Activated CD4-positive, alpha-beta T cell treated with anti-CD3 and anti-CD28 coated beads, Interleukin-2, amount 50 U/mL, for 48 hours (primary cell): ENCODE results near the gene DNAH10.

Experiments used
- DNase-seq, 2 experiments: peaks; one replicate each; pipeline ENCODE4 v3.0.0-alpha.2; 2020

DNAH10 gene

GRCh38 chr12:123954647-123955350 is 192.7 kb downstream of the DNAH10 start:
- DNase-seq = no peak

DNA sequence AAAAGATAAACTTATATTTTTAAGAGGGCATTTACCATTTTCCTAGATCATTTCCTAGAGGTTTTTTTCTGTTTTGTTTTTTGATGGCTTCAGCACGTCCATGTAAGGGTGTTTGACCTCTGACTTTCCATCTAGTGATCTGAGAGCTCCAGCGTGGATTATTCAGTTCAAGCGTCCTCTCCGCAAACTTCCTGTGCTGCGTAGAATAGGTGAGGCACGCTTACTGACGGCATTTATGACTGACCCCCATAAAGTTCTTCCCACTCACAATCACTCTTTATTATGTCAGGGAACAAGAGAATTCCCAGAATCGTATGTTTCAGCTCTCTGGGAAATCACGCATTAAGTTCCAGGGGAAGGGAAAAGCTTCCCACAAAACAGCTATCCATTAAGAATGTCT is 194.1 kb downstream of the DNAH10 start:
- DNase-seq = no peak

DNA sequence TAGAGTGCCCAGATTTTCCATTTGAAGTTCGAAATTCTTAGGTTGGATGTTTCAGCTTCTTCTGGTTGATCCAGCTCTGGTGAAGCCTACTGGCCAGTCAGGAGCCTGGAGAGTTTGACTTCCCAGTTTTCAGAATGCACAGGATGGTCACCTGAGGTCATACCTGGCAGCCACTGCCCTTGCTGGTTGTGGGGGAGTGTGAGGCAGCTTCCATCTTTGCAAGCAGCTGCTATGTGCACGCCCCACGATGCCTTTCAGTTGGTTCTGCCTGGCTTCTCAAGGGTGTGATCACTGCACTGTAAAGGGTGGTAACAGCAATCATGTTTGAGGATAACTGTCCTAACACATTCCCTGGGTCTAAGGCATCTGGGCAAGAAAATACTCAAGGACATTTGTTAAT is 195.1 kb downstream of the DNAH10 start:
- DNase-seq = no peak

DNA sequence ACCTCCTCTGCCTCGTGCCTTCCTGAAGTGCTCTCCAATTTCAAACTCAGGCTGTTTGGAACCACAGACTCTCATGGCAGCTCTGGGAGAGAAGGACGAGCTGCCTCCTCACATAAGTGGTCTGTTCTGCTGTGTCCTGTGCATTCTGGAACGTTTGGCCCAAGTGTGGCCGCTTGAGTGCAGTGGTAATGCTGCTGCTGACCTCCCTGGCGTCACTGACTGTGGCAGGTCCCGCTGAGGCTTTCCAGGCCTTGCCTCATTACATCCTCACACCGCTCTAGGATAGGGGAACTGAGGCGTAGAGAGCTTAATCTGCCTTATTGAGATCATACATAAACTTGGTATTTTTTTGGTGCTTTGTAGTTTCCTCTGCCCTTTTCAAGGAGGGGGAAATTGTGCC is 196.4 kb downstream of the DNAH10 start:
- DNase-seq = no peak

DNA sequence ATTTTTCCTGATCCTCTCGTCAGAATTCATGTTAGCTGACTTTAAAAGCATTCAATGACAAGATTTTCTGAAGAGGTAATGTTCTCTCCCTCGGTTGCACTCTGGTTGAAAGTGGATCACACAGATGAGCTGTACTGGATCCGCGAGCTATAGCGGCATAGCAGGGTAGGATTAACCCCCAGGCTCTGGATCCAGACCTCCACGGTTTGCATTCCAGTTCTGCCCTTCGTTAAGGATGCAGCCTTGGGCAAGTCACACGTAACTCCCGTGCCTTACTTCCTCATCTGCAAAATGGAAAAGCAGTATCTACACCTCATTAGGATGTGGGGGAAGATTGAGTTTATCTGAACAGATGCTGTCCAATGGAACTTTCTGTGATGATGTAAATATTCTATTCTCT is 196.8 kb downstream of the DNAH10 start:
- no peak for DNase-seq

DNA sequence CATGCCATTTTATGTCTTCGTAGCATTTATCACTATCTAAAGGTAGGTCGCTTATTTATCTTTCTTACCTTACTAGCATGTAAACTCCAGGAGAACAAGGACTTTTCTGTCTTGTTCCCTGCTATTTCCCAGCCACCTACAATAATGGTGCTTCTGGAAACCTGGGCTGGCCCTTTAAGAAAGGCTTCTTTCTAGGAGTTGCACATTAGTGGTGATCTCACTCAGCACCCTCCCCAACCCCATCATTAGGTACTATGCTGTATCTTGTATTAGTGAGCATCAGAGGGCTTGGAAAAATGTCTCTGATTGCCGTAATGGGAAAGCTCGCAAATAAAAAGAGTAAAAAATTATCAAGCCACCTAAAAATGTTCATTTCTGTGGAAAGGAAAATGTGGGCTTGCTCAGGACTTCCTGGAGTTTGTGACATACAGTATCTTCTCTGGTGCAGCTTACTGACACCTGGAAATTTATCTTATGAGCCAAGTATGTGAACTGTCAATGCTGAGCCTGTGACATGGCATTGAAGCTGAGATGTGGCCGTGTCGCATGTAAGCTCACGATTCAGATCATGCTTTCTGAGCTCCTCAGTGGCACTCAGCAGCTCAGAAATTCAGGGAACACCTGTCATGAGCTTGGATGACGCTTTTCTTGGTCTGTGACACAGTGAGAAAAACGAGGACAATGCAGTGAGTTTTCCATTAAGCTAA is 198.1 kb downstream of the DNAH10 start:
- no peak for DNase-seq

- no peak for DNase-seq
Measured at GRCh38 chr12:123960856-123961255, 198.8 kb downstream of the DNAH10 start.

DNA sequence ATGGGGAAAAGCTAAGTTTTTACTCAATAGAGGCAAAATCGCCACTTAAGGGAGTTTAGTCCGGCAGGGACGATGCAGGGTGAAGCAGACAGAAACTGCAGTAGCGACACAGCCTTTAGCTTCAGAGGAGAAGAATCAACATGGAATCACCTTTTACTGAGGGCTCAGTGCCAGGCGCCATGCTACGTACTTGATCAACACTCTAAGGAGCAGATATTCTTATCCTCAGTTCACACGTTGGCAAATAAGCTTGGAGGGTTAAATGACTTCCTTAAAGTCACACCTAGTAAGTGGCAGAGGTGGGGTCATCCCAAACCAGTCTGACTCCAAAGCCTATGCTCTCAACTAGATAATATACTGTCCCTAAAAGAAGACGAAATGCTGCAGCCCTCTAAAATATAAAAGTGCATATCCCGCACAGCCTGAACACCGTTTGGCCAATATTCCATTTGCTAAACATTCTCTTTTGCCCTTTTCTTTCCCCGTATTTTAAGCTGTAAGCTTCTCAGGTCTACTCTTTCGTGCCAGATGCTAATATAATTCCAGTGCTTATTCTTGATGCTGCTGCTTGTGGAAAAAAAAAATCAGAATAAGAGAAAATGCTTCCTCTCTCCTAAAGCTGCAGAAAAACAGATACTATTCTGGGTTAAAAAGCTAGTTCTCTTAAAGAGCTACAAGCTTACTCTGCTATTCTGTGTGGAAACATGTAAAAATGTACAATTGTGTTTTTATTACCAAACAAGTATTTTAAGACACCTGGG is 199.7 kb downstream of the DNAH10 start:
- DNase-seq = no peak

GRCh38 chr12:123962513-123962912 is 200.4 kb downstream of the DNAH10 start:
- DNase-seq = no peak

- no peak for DNase-seq
Measured at GRCh38 chr12:123963821-123964220, 201.7 kb downstream of the DNAH10 start.

GRCh38 chr12:123965382-123965781 is 203.3 kb downstream of the DNAH10 start:
- DNase-seq = no peak

DNA sequence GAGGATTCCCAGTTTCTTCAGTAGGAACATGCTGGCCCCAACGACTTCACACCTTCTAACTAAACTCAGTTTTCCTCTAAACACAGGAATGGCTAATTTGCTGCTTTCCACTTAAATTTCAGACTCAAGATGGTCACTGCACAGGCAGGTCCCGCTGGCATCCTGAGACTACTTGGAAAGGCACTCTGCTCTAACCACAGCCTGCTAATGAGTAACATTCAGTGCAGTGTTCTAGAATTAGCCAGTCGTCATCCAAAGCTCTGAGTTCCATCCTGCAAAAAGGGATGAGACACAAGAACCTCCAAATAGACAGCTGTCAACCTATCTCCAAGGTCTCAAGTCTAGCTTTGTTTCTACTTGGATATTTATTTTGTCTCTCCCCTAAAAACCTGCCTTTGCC is 204.5 kb downstream of the DNAH10 start:
- DNase-seq = no peak

DNA sequence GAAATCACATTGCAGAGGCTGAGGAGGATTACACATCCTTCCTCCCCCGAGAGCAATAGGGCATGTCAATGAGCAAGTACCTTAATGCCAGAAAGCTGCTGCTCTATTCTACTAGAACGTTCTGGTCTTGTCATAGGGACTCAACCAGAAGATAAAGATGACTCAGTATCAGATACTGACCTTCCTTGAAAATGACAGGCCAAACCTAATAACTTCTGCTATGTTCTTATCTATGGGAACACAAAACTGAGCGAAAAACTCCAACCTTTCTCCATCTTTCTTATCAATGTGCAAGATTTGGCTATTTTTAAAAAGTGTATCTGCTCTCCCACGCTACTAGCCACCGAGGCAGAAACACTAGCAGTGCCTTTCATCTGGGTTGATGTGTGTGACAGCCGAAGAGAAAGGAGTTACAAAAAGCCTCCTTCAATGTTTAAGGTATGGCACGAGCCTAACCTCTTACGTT is 205.1 kb downstream of the DNAH10 start:
- DNase-seq = no peak

- no peak for DNase-seq
Measured at GRCh38 chr12:123971449-123971769, 209.3 kb downstream of the DNAH10 start.

DNA sequence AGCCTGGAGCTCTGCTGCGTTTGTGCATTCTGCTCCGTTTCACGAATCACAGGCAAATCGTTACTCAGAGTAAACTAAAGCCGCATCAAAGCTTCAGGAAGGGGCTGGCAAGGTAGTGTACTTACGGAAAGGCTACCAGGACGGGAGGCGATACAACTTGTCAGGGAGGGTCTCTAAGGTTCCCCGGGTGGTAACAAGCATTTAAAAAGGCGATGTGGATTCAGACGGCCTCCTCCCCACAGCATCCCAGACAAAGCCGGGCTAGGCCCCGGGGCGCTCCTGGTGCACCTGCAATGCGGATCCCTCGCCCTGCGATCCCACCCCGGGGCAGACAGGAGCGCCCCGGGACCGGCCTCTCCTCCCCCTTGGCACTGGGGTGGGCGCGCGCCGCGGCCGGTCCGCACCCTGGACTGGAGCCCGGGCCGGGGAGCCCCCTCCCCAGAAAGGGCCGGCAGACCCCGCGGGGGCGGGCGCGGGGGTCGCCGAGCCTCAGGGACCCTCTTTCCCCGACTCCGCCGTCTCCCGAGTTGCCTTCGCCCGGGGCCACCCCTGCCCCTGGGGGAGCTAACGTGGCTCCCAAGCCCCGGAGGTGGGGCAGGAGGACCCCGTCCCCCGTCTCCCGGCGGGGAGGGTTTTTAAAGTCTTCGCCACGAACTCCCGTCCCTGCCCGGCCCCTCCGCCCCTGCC is 209.8 kb downstream of the DNAH10 start:
- DNase-seq = peak; percentile 37 to 39

DNA sequence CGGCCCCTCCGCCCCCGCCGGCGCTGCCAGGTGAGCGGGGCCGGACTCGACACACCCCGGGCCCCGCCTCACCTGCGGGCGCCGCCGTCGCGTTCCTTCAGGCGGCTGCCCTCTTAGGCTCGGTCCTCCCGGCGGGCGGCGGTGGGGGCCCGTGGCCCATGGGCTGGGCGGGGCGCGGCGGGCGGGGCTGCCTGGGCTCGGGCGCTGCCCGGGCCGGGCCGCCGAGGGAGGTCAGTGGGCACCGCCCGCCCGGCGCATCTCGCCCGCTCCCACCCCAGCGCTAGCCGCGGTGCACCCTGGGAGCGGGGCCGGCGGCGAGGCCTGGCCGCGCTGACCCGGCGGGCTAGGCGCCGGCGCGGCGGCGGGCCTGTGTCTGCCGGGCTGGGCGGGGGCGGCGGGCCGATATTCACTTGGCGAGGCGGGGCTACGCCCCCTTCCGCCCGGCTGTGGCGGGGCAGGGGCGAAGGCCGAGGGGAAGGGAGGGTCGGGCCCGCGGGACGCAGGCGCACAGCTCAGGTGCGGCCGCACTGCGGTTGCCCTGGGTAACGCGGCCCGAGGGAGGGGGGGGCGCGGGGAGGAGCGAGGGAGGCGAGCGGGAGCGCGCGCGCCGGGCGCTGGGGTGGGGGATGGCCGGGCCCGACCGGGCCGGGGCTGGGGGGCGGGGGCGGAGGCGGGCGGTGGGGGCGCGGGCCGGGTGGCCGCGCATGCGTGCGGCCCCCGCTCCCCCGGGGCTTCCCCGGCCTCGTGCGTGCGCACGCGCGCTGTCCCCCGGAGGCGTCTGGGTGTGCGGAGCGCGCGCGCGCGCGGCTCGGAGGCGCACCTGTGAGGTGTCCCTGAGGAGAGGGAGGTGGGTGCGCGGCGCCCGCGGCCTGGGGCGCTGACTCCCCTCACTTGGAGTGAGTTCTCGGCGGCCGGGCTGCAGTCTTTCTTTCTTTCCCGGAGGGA is 210.6 kb downstream of the DNAH10 start, which contains the start of the genes CCDC92 and ZNF664:
CCDC92 (minus strand) TSS at position 375 of the 945 bp plus-strand sequence. CDS start 28,526 bp downstream, outside the sequence.
ZNF664 (plus strand) TSS at position 759 of the 945 bp plus-strand sequence. CDS start 38,930 bp downstream, outside the sequence.
- peak; percentile 93 for DNase-seq

- DNase-seq = peak; percentile 19 to 35
Measured at GRCh38 chr12:123973552-123974341, 211.6 kb downstream of the DNAH10 start.

- DNase-seq = no peak
Measured at GRCh38 chr12:123976227-123976826, 214.2 kb downstream of the DNAH10 start.

DNA sequence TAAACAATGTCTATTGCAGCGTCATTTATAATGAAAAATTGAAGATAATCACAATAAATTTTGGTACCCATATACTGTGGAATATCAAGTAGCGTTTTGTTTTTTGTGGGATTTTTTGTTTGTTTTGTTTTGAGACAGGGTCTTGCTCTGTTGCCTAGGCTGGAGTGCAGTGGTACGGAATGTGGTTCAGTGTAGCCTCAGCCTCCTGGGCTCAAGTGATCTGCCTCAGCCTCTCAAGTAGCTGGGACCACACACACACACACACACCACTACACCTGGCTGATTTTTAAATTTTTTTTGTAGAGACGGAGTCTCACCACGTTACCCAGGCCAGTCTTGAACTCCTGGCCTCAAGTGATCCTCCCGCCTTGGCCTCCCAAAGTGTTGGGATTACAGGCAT is 217.5 kb downstream of the DNAH10 start:
- DNase-seq = no peak

DNA sequence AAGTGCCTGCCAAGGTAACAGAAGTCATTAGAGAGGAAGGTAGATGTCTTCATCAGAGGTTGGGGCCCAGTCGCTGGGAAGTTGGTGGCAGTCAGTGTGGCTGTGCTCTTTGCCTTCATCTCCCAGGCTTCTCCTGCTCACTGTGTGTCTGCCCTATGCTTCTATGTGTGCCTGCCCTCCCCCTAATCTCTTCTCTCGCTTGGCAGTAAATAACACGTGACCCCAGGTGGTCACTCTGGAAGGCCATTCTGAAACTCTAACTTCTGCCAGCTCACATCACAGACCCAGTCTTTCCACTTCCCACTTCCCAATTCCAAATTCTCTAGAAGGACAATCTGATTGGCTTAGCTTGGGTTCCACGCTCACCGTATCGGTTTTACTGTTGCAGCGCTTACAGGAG is 220.2 kb downstream of the DNAH10 start:
- DNase-seq = no peak
